ENCODE data around the gene CABLES2. TPM values are rescaled to one million over a fixed set of nuclear protein-coding genes. Genes with fewer than 3 reads are reported as not detected.

CABLES2 gene
- total and polyA plus RNA-seq, 4 donors: 0.92 to 3.2 (median 2.0) TPM

- 95% methylated on average over 15 of the region's 15 CpGs for WGBS
These were observed 970 bp upstream of the CABLES2 start for GRCh38 chr20:62408055-62408454.

GRCh38 chr20:62406635-62407176 is 379 bp downstream of the CABLES2 start:
- under 1% methylated on average over 42 of the region's 42 CpGs for WGBS

More at GRCh38 chr20:62408055-62408454, 970 bp upstream of the CABLES2 start:
- TF ChIP-seq SP1 (IDR thresholded peaks at IDR 0.05) (no peak), RAD21 (IDR thresholded peaks at IDR 0.05) (no peak), CTCF (IDR thresholded peaks at IDR 0.05; ENCODE audit: low read depth, low read length, missing input control) (no peak), TAF1 (conservative IDR thresholded peaks at IDR 0.05) (no peak), NR2F2 (IDR thresholded peaks at IDR 0.05) (no peak), ZBTB33 (IDR thresholded peaks at IDR 0.05) (no peak), ATF3 (IDR thresholded peaks at IDR 0.05) (no peak), JUND (IDR thresholded peaks at IDR 0.05) (no peak), EGR1 (IDR thresholded peaks at IDR 0.05; ENCODE audit: low read depth in 2 of 2) (no peak), HNF4A (conservative IDR thresholded peaks at IDR 0.05) (no peak)
- DNase-seq (ENCODE audit: low spot score): no peak
- H3K27ac ChIP-seq (ENCODE audit: low read depth in 1 of 2, low read length in 2 of 2): no peak overlapping the region
- H3K9ac ChIP-seq (ENCODE audit: low read depth in 1 of 2, low read length in 2 of 2): no peak overlapping the region
- no peaks in the 10 kb centered on the region for H3K27me3 ChIP-seq (ENCODE audit: control insufficient read depth in 4 of 4, insufficient read depth in 4 of 4, low read length in 3 of 4)
- peaks cover 13 to 33% (median 20%) of the 10 kb centered on the region in 4 donors for H3K4me1 ChIP-seq (ENCODE audit: control insufficient read depth in 4 of 4, insufficient read depth in 4 of 4, low read length in 3 of 4)
- no peak overlapping the region for H3K4me3 ChIP-seq (ENCODE audit: low read depth in 1 of 3, low read length in 3 of 3)
- H3K36me3 ChIP-seq (ENCODE audit: control insufficient read depth in 4 of 4, insufficient read depth in 3 of 4, low read depth in 1 of 4, low read length in 3 of 4): no peaks in the 10 kb centered on the region
- H3K9me3 ChIP-seq (ENCODE audit: control insufficient read depth in 4 of 4, low read length in 3 of 4): no peaks in the 10 kb centered on the region

GRCh38 chr20:62405981-62406513 is 1.0 kb downstream of the CABLES2 start:
- H3K4me1 ChIP-seq (ENCODE audit: control insufficient read depth in 4 of 4, insufficient read depth in 4 of 4, low read length in 3 of 4): peaks cover 13 to 33% (median 20%) of the 10 kb centered on the region in 4 donors
- H3K36me3 ChIP-seq (ENCODE audit: control insufficient read depth in 4 of 4, insufficient read depth in 3 of 4, low read depth in 1 of 4, low read length in 3 of 4): no peaks in the 10 kb centered on the region
- no peak overlapping the region for H3K9ac ChIP-seq (ENCODE audit: low read depth in 1 of 2, low read length in 2 of 2)
- TF ChIP-seq CTCF (IDR thresholded peaks at IDR 0.05; ENCODE audit: low read depth, low read length, missing input control) (no peak), JUND (IDR thresholded peaks at IDR 0.05) (no peak)
- H3K27ac ChIP-seq (ENCODE audit: low read depth in 1 of 2, low read length in 2 of 2): no peak overlapping the region
- no peak for DNase-seq (ENCODE audit: low spot score)
- WGBS: 75% methylated on average over 10 of the region's 10 CpGs
- no peaks in the 10 kb centered on the region for H3K27me3 ChIP-seq (ENCODE audit: control insufficient read depth in 4 of 4, insufficient read depth in 4 of 4, low read length in 3 of 4)
- H3K9me3 ChIP-seq (ENCODE audit: control insufficient read depth in 4 of 4, low read length in 3 of 4): no peaks in the 10 kb centered on the region
- peak overlapping the region in 1 of 3 donors; percentile 84 for H3K4me3 ChIP-seq (ENCODE audit: low read depth in 1 of 3, low read length in 3 of 3)

More at GRCh38 chr20:62406635-62407176, 379 bp downstream of the CABLES2 start:
- Histone ChIP-seq H3K36me3 (ENCODE audit: control insufficient read depth in 4 of 4, insufficient read depth in 3 of 4, low read depth in 1 of 4, low read length in 3 of 4) (no peaks in the 10 kb centered on the region), H3K27me3 (ENCODE audit: control insufficient read depth in 4 of 4, insufficient read depth in 4 of 4, low read length in 3 of 4) (no peaks in the 10 kb centered on the region), H3K9me3 (ENCODE audit: control insufficient read depth in 4 of 4, low read length in 3 of 4) (no peaks in the 10 kb centered on the region), H3K4me3 (ENCODE audit: low read depth in 1 of 3, low read length in 3 of 3) (peak overlapping the region; percentile 49 to 84 (median 69)), H3K27ac (ENCODE audit: low read depth in 1 of 2, low read length in 2 of 2) (no peak overlapping the region), H3K4me1 (ENCODE audit: control insufficient read depth in 4 of 4, insufficient read depth in 4 of 4, low read length in 3 of 4) (peaks cover 13 to 33% (median 20%) of the 10 kb centered on the region in 4 donors), H3K9ac (ENCODE audit: low read depth in 1 of 2, low read length in 2 of 2) (no peak overlapping the region)
- peak in 1 of 2 donors; percentile 87 for TF ChIP-seq RXRA (IDR thresholded peaks at IDR 0.05)
- peak in 1 of 2 donors; percentile 29 for TF ChIP-seq HNF4A (conservative IDR thresholded peaks at IDR 0.05)
- TF ChIP-seq JUND (IDR thresholded peaks at IDR 0.05): no peak
- no peak for TF ChIP-seq HNF4G (IDR thresholded peaks at IDR 0.05)
- DNase-seq (ENCODE audit: low spot score): peak; percentile 54

All from liver (tissue), 9 donors.